Astrocyte (in vitro differentiated cells and primary cell): ENCODE data around the gene ATP11A.

Experiments used
- EZH2 ChIP-seq: IDR thresholded peaks from 2 replicates; pipeline ENCODE4 v1.6.1; 2012; ENCODE audit warnings: mild to moderate bottlenecking, low read length, inconsistent platforms; ENCODE audit not compliant: insufficient read depth
- TF ChIP-seq, protein P1 (sequence below): IDR thresholded peaks from 2 replicates; pipeline ENCODE4 v1.5.1; 2011; ENCODE audit warnings: low read depth, mild to moderate bottlenecking, inconsistent platforms, low read length, moderate library complexity; ENCODE audit not compliant: insufficient read depth

GRCh38 chr13:112733112-112733511 is 43.3 kb downstream of the ATP11A start:
- TF ChIP-seq EZH2, result no peak
- TF ChIP-seq, protein P1, sequence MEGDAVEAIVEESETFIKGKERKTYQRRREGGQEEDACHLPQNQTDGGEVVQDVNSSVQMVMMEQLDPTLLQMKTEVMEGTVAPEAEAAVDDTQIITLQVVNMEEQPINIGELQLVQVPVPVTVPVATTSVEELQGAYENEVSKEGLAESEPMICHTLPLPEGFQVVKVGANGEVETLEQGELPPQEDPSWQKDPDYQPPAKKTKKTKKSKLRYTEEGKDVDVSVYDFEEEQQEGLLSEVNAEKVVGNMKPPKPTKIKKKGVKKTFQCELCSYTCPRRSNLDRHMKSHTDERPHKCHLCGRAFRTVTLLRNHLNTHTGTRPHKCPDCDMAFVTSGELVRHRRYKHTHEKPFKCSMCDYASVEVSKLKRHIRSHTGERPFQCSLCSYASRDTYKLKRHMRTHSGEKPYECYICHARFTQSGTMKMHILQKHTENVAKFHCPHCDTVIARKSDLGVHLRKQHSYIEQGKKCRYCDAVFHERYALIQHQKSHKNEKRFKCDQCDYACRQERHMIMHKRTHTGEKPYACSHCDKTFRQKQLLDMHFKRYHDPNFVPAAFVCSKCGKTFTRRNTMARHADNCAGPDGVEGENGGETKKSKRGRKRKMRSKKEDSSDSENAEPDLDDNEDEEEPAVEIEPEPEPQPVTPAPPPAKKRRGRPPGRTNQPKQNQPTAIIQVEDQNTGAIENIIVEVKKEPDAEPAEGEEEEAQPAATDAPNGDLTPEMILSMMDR, result no peak
